ENCODE measurements around the gene NPAS1.

Gene NPAS1

GRCh38 chr19:47066376-47067214 is 47.0 kb downstream of the NPAS1 start:
- no peak overlapping the region for H3K4me3 ChIP-seq (ENCODE audit: low read length)
- no peak for TF ChIP-seq CTCF (conservative IDR thresholded peaks at IDR 0.05; ENCODE audit: low read length)
- DNase-seq (ENCODE audit: low read depth) = no peak

GRCh38 chr19:47067215-47067847 is 47.7 kb downstream of the NPAS1 start:
- no peak for TF ChIP-seq CTCF (conservative IDR thresholded peaks at IDR 0.05; ENCODE audit: low read length)
- no peak for DNase-seq (ENCODE audit: low read depth)
- H3K4me3 ChIP-seq (ENCODE audit: low read length) = no peak overlapping the region

- no peak for TF ChIP-seq CTCF (conservative IDR thresholded peaks at IDR 0.05; ENCODE audit: low read length)
- H3K4me3 ChIP-seq (ENCODE audit: low read length) = no peak overlapping the region
- DNase-seq (ENCODE audit: low read depth) = no peak
Observed at GRCh38 chr19:47068246-47068645, 48.6 kb downstream of the NPAS1 start.

GRCh38 chr19:47068876-47069406 is 49.3 kb downstream of the NPAS1 start:
- no peak for TF ChIP-seq CTCF (conservative IDR thresholded peaks at IDR 0.05; ENCODE audit: low read length)
- H3K4me3 ChIP-seq (ENCODE audit: low read length) = no peak overlapping the region
- DNase-seq (ENCODE audit: low read depth) = no peak

GRCh38 chr19:47069795-47070194 is 50.2 kb downstream of the NPAS1 start:
- no peak for DNase-seq (ENCODE audit: low read depth)

GRCh38 chr19:47070756-47071155 is 51.1 kb downstream of the NPAS1 start:
- no peak overlapping the region for H3K4me3 ChIP-seq (ENCODE audit: low read length)
- no peak for DNase-seq (ENCODE audit: low read depth)
- no peak for TF ChIP-seq CTCF (conservative IDR thresholded peaks at IDR 0.05; ENCODE audit: low read length)

More at GRCh38 chr19:47069795-47070194, 50.2 kb downstream of the NPAS1 start:
- no peak overlapping the region for H3K4me3 ChIP-seq (ENCODE audit: low read length)
- no peak for TF ChIP-seq CTCF (conservative IDR thresholded peaks at IDR 0.05; ENCODE audit: low read length)

Data from AG10803 (cell line).